Activated T-helper 1 cell treated with anti-CD3 and anti-CD28 coated beads, Interleukin-12 subunit alpha, Interleukin-12 subunit beta, Interleukin-2, Interleukin-4 antibody, amounts not matched to agents 30 ng/mL and 10 ng/mL and 1 ng/mL, durations not matched to agents 14 hours and 24 hours and 36 hours (primary cell): ENCODE results near the gene KIF18B. TPM values are rescaled to one million over a fixed set of nuclear protein-coding genes. Genes with fewer than 3 reads are reported as not detected.

Experiments used
- DNase-seq: peaks from one replicate; pipeline ENCODE4 v3.0.0; 2021; ENCODE audit warnings: low spot score
- H3K27ac Mint-ChIP-seq: one replicate; pipeline ENCODE4 v1.8.0; 2021; ENCODE audit warnings: mild to moderate bottlenecking, mixed read lengths
- H3K27me3 Mint-ChIP-seq: one replicate; pipeline ENCODE4 v1.8.0; 2022; ENCODE audit warnings: mild to moderate bottlenecking, moderate library complexity, mixed read lengths; ENCODE audit not compliant: insufficient read depth
- H3K36me3 Mint-ChIP-seq: one replicate; pipeline ENCODE4 v1.8.0; 2021; ENCODE audit warnings: low read depth, mixed read lengths
- H3K4me1 Mint-ChIP-seq: one replicate; pipeline ENCODE4 v1.8.0; 2021; ENCODE audit warnings: low read depth, mixed read lengths
- H3K4me3 Mint-ChIP-seq: one replicate; pipeline ENCODE4 v1.8.0; 2021; ENCODE audit warnings: mild to moderate bottlenecking, moderate library complexity, mixed read lengths
- H3K9me3 Mint-ChIP-seq: one replicate; pipeline ENCODE4 v1.8.0; 2021; ENCODE audit warnings: mixed read lengths
- intact Hi-C: fragments of 100-400 bp; cut with micrococcal nuclease; formaldehyde crosslinking; loops from one replicate; pipeline ENCODE4 v1.15.1; 2024
- total RNA-seq: library from RNA; stranded (reverse); gene quantifications from 2 replicates; pipeline ENCODE4 v1.2.3, GENCODE V29; 2022

Gene KIF18B
- total RNA-seq, 1 donor from 2014 or later = 41.4 TPM

GRCh38 chr17:44899074-44899782 lies 48.3 kb downstream of the KIF18B start, which contains the start of gene EFTUD2:
Gene EFTUD2 (minus strand): TSS chr17:44899445. CDS start chr17:44894521, 4,924 bp downstream.
- Mint-ChIP-seq H3K9me3 (no peaks in the 10 kb centered on the region), H3K27me3 (peaks cover 12% of the 10 kb centered on the region), H3K36me3 (peaks cover 17% of the 10 kb centered on the region), H3K4me3 (peak within 1 kb of the TSS; percentile 97), H3K27ac (peak within 1 kb of the TSS; percentile 98), H3K4me1 (peaks cover 30% of the 10 kb centered on the region)
- intact Hi-C loops = loop anchor here (1.0 to 10.0 kb wide), 10 partner anchors 48 to 1296 kb away; partner anchors contain the start of genes C1QL1, CCDC43, DBF4B and DCAKD
- DNase-seq = peak; percentile 88

GRCh38 chr17:44898768-44899073 lies 48.9 kb downstream of the KIF18B start:
- intact Hi-C loops = loop anchor here (1.0 to 10.0 kb wide), 10 partner anchors 49 to 1296 kb away; partner anchors contain the start of genes C1QL1, CCDC43, DBF4B and DCAKD
- Mint-ChIP-seq H3K27me3 (peaks cover 12% of the 10 kb centered on the region), H3K27ac (peak overlapping the region; percentile 98), H3K4me1 (peaks cover 30% of the 10 kb centered on the region), H3K9me3 (no peaks in the 10 kb centered on the region), H3K36me3 (peaks cover 19% of the 10 kb centered on the region), H3K4me3 (peak overlapping the region; percentile 97)
- DNase-seq = peak; percentile 15

- Mint-ChIP-seq H3K4me3 (no peak overlapping the region), H3K9me3 (no peaks in the 10 kb centered on the region), H3K27ac (no peak overlapping the region), H3K36me3 (peaks cover 32% of the 10 kb centered on the region), H3K4me1 (peaks cover 16% of the 10 kb centered on the region), H3K27me3 (no peaks in the 10 kb centered on the region)
- no peak for DNase-seq
- intact Hi-C loops = loop anchor here (10.0 kb wide), 2 partner anchors 330 to 1300 kb away; partner anchors contain the start of genes FMNL1 and KANSL1
These were observed 52.9 kb downstream of the KIF18B start for GRCh38 chr17:44894642-44895041.

GRCh38 chr17:44892250-44892649 lies 55.3 kb downstream of the KIF18B start:
- DNase-seq = no peak
- intact Hi-C loops = loop anchor here (10.0 kb wide), 2 partner anchors 333 to 1303 kb away; partner anchors contain the start of genes FMNL1 and KANSL1
- no peaks in the 10 kb centered on the region for H3K27me3 Mint-ChIP-seq
- no peaks in the 10 kb centered on the region for H3K9me3 Mint-ChIP-seq
- no peak overlapping the region for H3K27ac Mint-ChIP-seq
- no peak overlapping the region for H3K4me3 Mint-ChIP-seq
- peaks cover 27% of the 10 kb centered on the region for H3K36me3 Mint-ChIP-seq
- H3K4me1 Mint-ChIP-seq = peaks cover 5% of the 10 kb centered on the region

GRCh38 chr17:44889003-44889402 lies 58.6 kb downstream of the KIF18B start:
- Mint-ChIP-seq H3K27me3 (no peaks in the 10 kb centered on the region), H3K36me3 (peaks cover 25% of the 10 kb centered on the region), H3K4me3 (no peak overlapping the region), H3K27ac (no peak overlapping the region), H3K9me3 (no peaks in the 10 kb centered on the region), H3K4me1 (peaks cover 5% of the 10 kb centered on the region)
- no peak for DNase-seq
- intact Hi-C loops = no loop called here

- H3K4me3 Mint-ChIP-seq = no peak overlapping the region
- no peaks in the 10 kb centered on the region for H3K9me3 Mint-ChIP-seq
- no peaks in the 10 kb centered on the region for H3K27me3 Mint-ChIP-seq
- H3K4me1 Mint-ChIP-seq = peaks cover 5% of the 10 kb centered on the region
- intact Hi-C loops = no loop called here
- peaks cover 27% of the 10 kb centered on the region for H3K36me3 Mint-ChIP-seq
- DNase-seq = no peak
- H3K27ac Mint-ChIP-seq = no peak overlapping the region
These were observed 59.3 kb downstream of the KIF18B start for GRCh38 chr17:44887971-44888954.

GRCh38 chr17:44887016-44887415 lies 60.6 kb downstream of the KIF18B start:
- Mint-ChIP-seq H3K27me3 (no peaks in the 10 kb centered on the region), H3K9me3 (no peaks in the 10 kb centered on the region), H3K27ac (no peak overlapping the region), H3K36me3 (peaks cover 33% of the 10 kb centered on the region), H3K4me3 (no peak overlapping the region), H3K4me1 (peaks cover 5% of the 10 kb centered on the region)
- no peak for DNase-seq
- intact Hi-C loops = no loop called here

- no peak overlapping the region for H3K27ac Mint-ChIP-seq
- no peak overlapping the region for H3K4me3 Mint-ChIP-seq
These were observed 62.6 kb downstream of the KIF18B start for GRCh38 chr17:44884941-44885340.

GRCh38 chr17:44881145-44881544 lies 66.4 kb downstream of the KIF18B start:
- H3K36me3 Mint-ChIP-seq = peaks cover 52% of the 10 kb centered on the region
- H3K4me3 Mint-ChIP-seq = no peak overlapping the region
- no peaks in the 10 kb centered on the region for H3K27me3 Mint-ChIP-seq
- intact Hi-C loops = no loop called here
- no peak for DNase-seq
- H3K9me3 Mint-ChIP-seq = no peaks in the 10 kb centered on the region
- no peaks in the 10 kb centered on the region for H3K4me1 Mint-ChIP-seq
- H3K27ac Mint-ChIP-seq = no peak overlapping the region

More at GRCh38 chr17:44884941-44885340, 62.6 kb downstream of the KIF18B start:
- Mint-ChIP-seq H3K27me3 (no peaks in the 10 kb centered on the region), H3K4me1 (no peaks in the 10 kb centered on the region), H3K36me3 (peaks cover 33% of the 10 kb centered on the region), H3K9me3 (no peaks in the 10 kb centered on the region)
- no peak for DNase-seq
- intact Hi-C loops = no loop called here

GRCh38 chr17:44880062-44880461 lies 67.5 kb downstream of the KIF18B start:
- Mint-ChIP-seq H3K9me3 (no peaks in the 10 kb centered on the region), H3K27me3 (no peaks in the 10 kb centered on the region), H3K27ac (no peak overlapping the region), H3K4me1 (no peaks in the 10 kb centered on the region), H3K36me3 (peaks cover 54% of the 10 kb centered on the region), H3K4me3 (no peak overlapping the region)
- DNase-seq = no peak
- intact Hi-C loops = no loop called here

GRCh38 chr17:44879376-44879775 lies 68.2 kb downstream of the KIF18B start:
- peaks cover 48% of the 10 kb centered on the region for H3K36me3 Mint-ChIP-seq
- no peak overlapping the region for H3K27ac Mint-ChIP-seq

GRCh38 chr17:44878627-44879221 lies 68.8 kb downstream of the KIF18B start:
- Mint-ChIP-seq H3K4me3 (no peak overlapping the region), H3K27me3 (no peaks in the 10 kb centered on the region), H3K27ac (no peak overlapping the region), H3K4me1 (no peaks in the 10 kb centered on the region), H3K36me3 (peaks cover 51% of the 10 kb centered on the region), H3K9me3 (no peaks in the 10 kb centered on the region)
- intact Hi-C loops = no loop called here
- no peak for DNase-seq

More at GRCh38 chr17:44879376-44879775, 68.2 kb downstream of the KIF18B start:
- DNase-seq = no peak
- Mint-ChIP-seq H3K27me3 (no peaks in the 10 kb centered on the region), H3K4me1 (no peaks in the 10 kb centered on the region), H3K4me3 (no peak overlapping the region), H3K9me3 (no peaks in the 10 kb centered on the region)
- intact Hi-C loops = no loop called here
